IMR-90 (cell line): Measurements from ENCODE around the gene S1PR2. TPM values are rescaled to one million over a fixed set of nuclear protein-coding genes. Genes with fewer than 3 reads are reported as not detected.
"Not testable (repeated sequence)": the region's sequence is repeated elsewhere in the genome, so short reads cannot be mapped to it uniquely, and the experiment has no call there.

Experiments used
- ATAC-seq: fragments of 200-7000 bp; cut with Tn5 transposase; 2 replicates; pipeline ENCODE4 v1.9.1; 2020; ENCODE audit warnings: low read depth, mild to moderate bottlenecking, moderate library complexity
- BruUV-seq: library from RNA; stranded (reverse); fragments of 400-500 nt; replicated peaks from 2 replicates; lab custom pipeline; 2021; lab: Mats Ljungman, UMichigan
- CTCF ChIA-PET: fragments of 300-600 bp; formaldehyde crosslinking; extraction: SDS; loops from one replicate; lab custom pipeline; 2021; ENCODE audit warnings: antibody characterized with exemption; lab: Yijun Ruan, JAX
- POLR2A ChIA-PET: fragments of 300-600 bp; sonication (Branson Sonifier 250); formaldehyde crosslinking; loops from one replicate; lab custom pipeline; 2022; ENCODE audit warnings: antibody characterized with exemption; ENCODE audit not compliant: unreplicated experiment; lab: Charles Lee
- DNase-seq: peaks from one replicate; pipeline ENCODE4 v3.0.0; 2013
- H2AFZ ChIP-seq: replicated peaks from 2 replicates; pipeline ENCODE3; 2013; ENCODE audit warnings: low read length, mild to moderate bottlenecking; ENCODE audit not compliant: poor library complexity
- H2AK5ac ChIP-seq: 2 replicates; pipeline ENCODE4 v1.6.1; 2013; ENCODE audit warnings: low read depth, low read length, inconsistent platforms
- H2AK9ac ChIP-seq: replicated peaks from 2 replicates; pipeline ENCODE3; 2013; ENCODE audit warnings: mild to moderate bottlenecking, low read depth, low read length, moderate library complexity; ENCODE audit not compliant: poor library complexity
- H2BK120ac ChIP-seq: 2 replicates; pipeline ENCODE4 v1.6.1; 2013; ENCODE audit warnings: low read depth, low read length, inconsistent platforms
- H2BK15ac ChIP-seq: 3 replicates; pipeline ENCODE4 v1.6.1; 2013; ENCODE audit warnings: low read depth, low read length, inconsistent platforms
- H2BK20ac ChIP-seq: 2 replicates; pipeline ENCODE4 v1.6.1; 2013; ENCODE audit warnings: low read depth, mild to moderate bottlenecking, inconsistent platforms, low read length, moderate library complexity
- H2BK5ac ChIP-seq: 2 replicates; pipeline ENCODE4 v1.6.1; 2013; ENCODE audit warnings: mild to moderate bottlenecking, low read depth, low read length, inconsistent platforms; ENCODE audit not compliant: poor library complexity, severe bottlenecking
- H3K14ac ChIP-seq: replicated peaks from 2 replicates; pipeline ENCODE4 v1.6.1; 2013; ENCODE audit warnings: low read depth, low read length, inconsistent platforms
- H3K18ac ChIP-seq: 2 replicates; pipeline ENCODE4 v1.6.1; 2013; ENCODE audit warnings: low read depth, low read length, control low read depth
- H3K23ac ChIP-seq: 2 replicates; pipeline ENCODE4 v1.6.1; 2013; ENCODE audit warnings: low read depth, low read length, inconsistent platforms
- H3K27ac ChIP-seq: 2 replicates; pipeline ENCODE4 v1.5.1; 2013; ENCODE audit warnings: mild to moderate bottlenecking, control low read depth, low read length; ENCODE audit not compliant: insufficient read depth
- H3K27me3 ChIP-seq: 2 replicates; pipeline ENCODE4 v1.6.1; 2013; ENCODE audit warnings: low read length; ENCODE audit not compliant: control insufficient read depth, insufficient read depth
- H3K36me3 ChIP-seq: 2 replicates; pipeline ENCODE4 v1.6.1; 2013; ENCODE audit warnings: low read length, mixed read lengths; ENCODE audit not compliant: control insufficient read depth, insufficient read depth
- H3K4ac ChIP-seq: 2 replicates; pipeline ENCODE4 v1.6.1; 2013; ENCODE audit warnings: low read depth, low read length, inconsistent platforms
- H3K4me1 ChIP-seq: 2 replicates; pipeline ENCODE4 v1.6.1; 2013; ENCODE audit warnings: low read length, mixed read lengths; ENCODE audit not compliant: control insufficient read depth, insufficient read depth
- H3K4me2 ChIP-seq: 2 replicates; pipeline ENCODE4 v1.6.1; 2013; ENCODE audit warnings: low read depth, mild to moderate bottlenecking, control low read depth, low read length, moderate library complexity
- H3K4me3 ChIP-seq: 2 replicates; pipeline ENCODE4 v1.5.1; 2013; ENCODE audit warnings: low read depth, mild to moderate bottlenecking, control low read depth, low read length, moderate library complexity; ENCODE audit not compliant: insufficient read depth
- H3K56ac ChIP-seq: 2 replicates; pipeline ENCODE4 v1.6.1; 2013; ENCODE audit warnings: low read length, inconsistent platforms; ENCODE audit not compliant: insufficient read depth; ENCODE audit errors: extremely low read depth
- H3K79me1 ChIP-seq, 2 experiments: 2 replicates each; pipeline ENCODE4 v1.6.1; 2013; ENCODE audit warnings: low read length in 2 of 2, inconsistent platforms in 1 of 2, low read depth in 1 of 2
- H3K9ac ChIP-seq: 2 replicates; pipeline ENCODE4 v1.6.1; 2013; ENCODE audit warnings: low read depth, low read length, control low read depth
- H3K9me1 ChIP-seq: 2 replicates; pipeline ENCODE4 v1.6.1; 2013; ENCODE audit warnings: low read length, inconsistent platforms; ENCODE audit not compliant: insufficient read depth
- H3K9me3 ChIP-seq: 2 replicates; pipeline ENCODE4 v1.6.1; 2013; ENCODE audit warnings: low read length; ENCODE audit not compliant: control insufficient read depth, insufficient read depth
- H4K20me1 ChIP-seq: 2 replicates; pipeline ENCODE4 v1.6.1; 2013; ENCODE audit warnings: low read length, inconsistent platforms; ENCODE audit not compliant: insufficient read depth
- H4K5ac ChIP-seq: 2 replicates; pipeline ENCODE4 v1.6.1; 2013; ENCODE audit warnings: mild to moderate bottlenecking, low read depth, low read length, control low read depth
- H4K8ac ChIP-seq, 2 experiments: 2 replicates each; pipeline ENCODE4 v1.6.1; 2013; ENCODE audit warnings: low read depth in 2 of 2, low read length in 2 of 2, control low read depth in 1 of 2, inconsistent platforms in 1 of 2
- H4K91ac ChIP-seq: 2 replicates; pipeline ENCODE4 v1.6.1; 2013; ENCODE audit warnings: low read depth, low read length, inconsistent platforms; ENCODE audit not compliant: insufficient read depth
- MAFK ChIP-seq: IDR thresholded peaks from 2 replicates; pipeline ENCODE4 v1.6.1; 2012; ENCODE audit warnings: low read depth, low read length, improper control_type of control experiment
- SMC3 ChIP-seq: fragments of 150-350 bp; IDR thresholded peaks from 2 replicates; pipeline ENCODE4 v1.6.1; 2016; ENCODE audit warnings: low read depth, mild to moderate bottlenecking, antibody characterized with exemption, low read length, moderate library complexity
- WGBS, 2 experiments: methylation state at CpG; one replicate each; pipeline versions ENCODE4 v1.1.5 to v1.1.7; 2013; ENCODE audit warnings: missing lambda C conversion rate in 2 of 2; ENCODE audit not compliant: insufficient read length in 1 of 2; ENCODE audit errors: extremely low coverage in 2 of 2; 5-methylcytosine and 5-hydroxymethylcytosine counted together
- dilution Hi-C: fragments of 300-500 bp; cut with HindIII; formaldehyde crosslinking; loops from one replicate; pipeline ENCODE4 v1.14.3; 2018; ENCODE audit warnings: low sequenced_read_pairs; ENCODE audit not compliant: unreplicated experiment
- in situ Hi-C: fragments of 300-500 bp; cut with MboI; formaldehyde crosslinking; loops from 3 replicates; pipeline ENCODE4 v1.14.3; 2019; ENCODE audit warnings: low sequenced_read_pairs, inconsistent platforms, mixed read lengths
- intact Hi-C: fragments of 100-400 bp; cut with micrococcal nuclease; formaldehyde crosslinking; loops from 2 replicates; pipeline ENCODE4 v1.10.0; 2022
- polyA plus RNA-seq, 3 experiments: library from polyadenylated mRNA; depleted of rRNA; stranded (reverse); fragments of >200 nt; gene quantifications; 2 replicates each; pipeline ENCODE4 v1.2.3, GENCODE V29; 2012; ENCODE audit warnings: low replicate concordance in 1 of 3
- total RNA-seq: library from RNA; depleted of rRNA; stranded (reverse); fragments of >200 nt; gene quantifications from 2 replicates; pipeline ENCODE4 v1.2.3, GENCODE V29; 2012
- TF ChIP-seq, protein P1 (sequence below): fragments of 150-350 bp; IDR thresholded peaks from 2 replicates; pipeline ENCODE4 v1.6.1; 2016; ENCODE audit warnings: low read depth, mild to moderate bottlenecking, low read length, moderate library complexity, borderline replicate concordance

S1PR2 gene
- total and polyA plus RNA-seq, 2 of the 4 experiments (the other 2 are of a cell fraction): 14.0 to 15.0 TPM

DNA sequence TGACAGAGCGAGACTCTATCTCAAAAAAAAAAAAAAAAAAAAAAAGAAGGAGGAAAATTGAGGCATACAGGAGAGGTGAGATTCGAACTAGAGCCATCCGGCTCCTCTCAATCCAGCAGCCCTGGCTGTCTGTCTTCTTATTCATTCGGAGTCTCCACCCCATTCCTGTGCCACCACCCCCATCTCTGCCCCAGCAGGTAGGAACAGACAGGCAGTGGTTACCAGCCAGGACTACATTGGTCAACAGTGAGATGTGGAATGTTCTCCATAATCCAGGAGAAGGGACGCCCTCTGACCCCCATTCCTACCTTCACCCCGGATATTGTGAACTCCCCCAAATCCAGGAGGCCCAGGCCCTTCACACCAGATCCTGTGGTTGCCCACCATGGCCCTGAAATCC, 6.6 kb upstream of the S1PR2 start (continued):
- TF ChIP-seq, protein P1, sequence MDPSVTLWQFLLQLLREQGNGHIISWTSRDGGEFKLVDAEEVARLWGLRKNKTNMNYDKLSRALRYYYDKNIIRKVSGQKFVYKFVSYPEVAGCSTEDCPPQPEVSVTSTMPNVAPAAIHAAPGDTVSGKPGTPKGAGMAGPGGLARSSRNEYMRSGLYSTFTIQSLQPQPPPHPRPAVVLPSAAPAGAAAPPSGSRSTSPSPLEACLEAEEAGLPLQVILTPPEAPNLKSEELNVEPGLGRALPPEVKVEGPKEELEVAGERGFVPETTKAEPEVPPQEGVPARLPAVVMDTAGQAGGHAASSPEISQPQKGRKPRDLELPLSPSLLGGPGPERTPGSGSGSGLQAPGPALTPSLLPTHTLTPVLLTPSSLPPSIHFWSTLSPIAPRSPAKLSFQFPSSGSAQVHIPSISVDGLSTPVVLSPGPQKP: no peak
- TF ChIP-seq MAFK (no peak), SMC3 (no peak)

DNA sequence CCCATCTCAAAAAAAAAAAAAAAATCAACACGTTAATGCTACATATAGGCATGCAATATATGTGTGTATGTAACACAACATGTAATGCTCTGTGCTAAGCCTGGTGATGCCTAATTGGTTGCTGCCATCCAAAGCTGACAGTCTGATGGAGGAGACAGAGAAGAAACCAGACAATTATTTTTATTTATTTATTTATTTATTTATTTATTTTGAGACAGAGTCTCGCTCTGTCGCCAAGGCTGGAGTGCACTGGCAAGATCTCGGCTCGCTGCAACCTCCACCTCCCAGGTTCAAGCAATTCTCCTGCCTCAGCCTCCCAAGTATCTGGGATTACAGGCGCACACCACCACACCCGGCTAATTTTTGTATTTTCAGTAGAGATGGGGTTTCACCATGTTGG, 4.3 kb upstream of the S1PR2 start:
- POLR2A ChIA-PET, H3K4ac ChIP-seq, H2BK120ac ChIP-seq, H2BK5ac ChIP-seq, H3K27ac ChIP-seq, H4K8ac ChIP-seq, H3K36me3 ChIP-seq, H3K56ac ChIP-seq, H3K23ac ChIP-seq, H3K4me3 ChIP-seq, H2AFZ ChIP-seq, H3K18ac ChIP-seq, in situ Hi-C loops, H3K9me3 ChIP-seq, H3K9me1 ChIP-seq, H4K91ac ChIP-seq, CTCF ChIA-PET, dilution Hi-C loops, H4K20me1 ChIP-seq, intact Hi-C loops, H4K5ac ChIP-seq, H3K14ac ChIP-seq, H2BK15ac ChIP-seq, DNase-seq, H3K79me1 ChIP-seq, H2AK5ac ChIP-seq, H2AK9ac ChIP-seq, BruUV-seq, H3K9ac ChIP-seq, H3K4me2 ChIP-seq, H2BK20ac ChIP-seq, H3K27me3 ChIP-seq, ATAC-seq: not testable (repeated sequence)
- no CpG with 5 or more reads among the region's 7 CpGs for WGBS, 2 experiments
- H3K4me1 ChIP-seq: peaks cover 14% of the 10 kb centered on the region
